WERI-Rb-1 (cell line): ENCODE measurements around the gene EHHADH.

ENCODE experiments used
- DNase-seq: peaks from one replicate; pipeline ENCODE4 v3.0.0-alpha.2; 2020
- H3K27ac ChIP-seq: fragments of 250-450 bp; sonication (Bioruptor Pico); 2 replicates; pipeline ENCODE4 v1.5.1; 2020; ENCODE audit warnings: mild to moderate bottlenecking, moderate library complexity
- H3K27me3 ChIP-seq: fragments of 250-450 bp; sonication (Bioruptor Pico); 2 replicates; pipeline ENCODE4 v1.5.1; 2021; ENCODE audit warnings: mild to moderate bottlenecking, low read depth, moderate library complexity; ENCODE audit not compliant: insufficient read depth, severe bottlenecking
- H3K36me3 ChIP-seq: fragments of 250-450 bp; sonication (Bioruptor Pico); 2 replicates; pipeline ENCODE4 v1.5.1; 2020; ENCODE audit warnings: mild to moderate bottlenecking, moderate library complexity
- H3K4me3 ChIP-seq: 2 replicates; pipeline ENCODE4 v1.5.1; 2011; ENCODE audit warnings: low read depth, mild to moderate bottlenecking, control low read depth, low read length
- H3K9me3 ChIP-seq: fragments of 250-450 bp; sonication (Bioruptor Pico); 2 replicates; pipeline ENCODE4 v1.5.1; 2021; ENCODE audit warnings: mild to moderate bottlenecking, moderate library complexity; ENCODE audit not compliant: severe bottlenecking
- CTCF ChIP-seq: IDR thresholded peaks from 2 replicates; pipeline ENCODE4 v1.5.1; 2011; ENCODE audit warnings: low read depth, mild to moderate bottlenecking, control low read depth, inconsistent platforms, low read length

EHHADH gene

GRCh38 chr3:185210621-185211142 is 43.2 kb downstream of the EHHADH start:
- Histone ChIP-seq H3K27me3 (no peaks in the 10 kb centered on the region), H3K27ac (no peak overlapping the region), H3K9me3 (no peaks in the 10 kb centered on the region), H3K4me3 (no peak overlapping the region), H3K36me3 (no peaks in the 10 kb centered on the region)
- peak; percentile 38 for DNase-seq
- no peak for TF ChIP-seq CTCF

- Histone ChIP-seq H3K9me3 (no peaks in the 10 kb centered on the region), H3K27me3 (no peaks in the 10 kb centered on the region), H3K27ac (no peak overlapping the region), H3K36me3 (no peaks in the 10 kb centered on the region), H3K4me3 (no peak overlapping the region)
- DNase-seq = no peak
- TF ChIP-seq CTCF = no peak
Measured at GRCh38 chr3:185208823-185209222, 45.0 kb downstream of the EHHADH start.

GRCh38 chr3:185207931-185208746 is 45.7 kb downstream of the EHHADH start:
- no peak overlapping the region for H3K27ac ChIP-seq
- H3K9me3 ChIP-seq = no peaks in the 10 kb centered on the region
- H3K4me3 ChIP-seq = no peak overlapping the region
- TF ChIP-seq CTCF = no peak
- no peaks in the 10 kb centered on the region for H3K36me3 ChIP-seq
- no peaks in the 10 kb centered on the region for H3K27me3 ChIP-seq
- DNase-seq = no peak

GRCh38 chr3:185207481-185207880 is 46.4 kb downstream of the EHHADH start:
- H3K27ac ChIP-seq = no peak overlapping the region
- no peaks in the 10 kb centered on the region for H3K36me3 ChIP-seq
- no peak for DNase-seq
- no peak for TF ChIP-seq CTCF
- H3K4me3 ChIP-seq = no peak overlapping the region
- no peaks in the 10 kb centered on the region for H3K9me3 ChIP-seq
- no peaks in the 10 kb centered on the region for H3K27me3 ChIP-seq

GRCh38 chr3:185205865-185206264 is 48.0 kb downstream of the EHHADH start:
- no peaks in the 10 kb centered on the region for H3K27me3 ChIP-seq
- H3K27ac ChIP-seq = no peak overlapping the region
- no peaks in the 10 kb centered on the region for H3K36me3 ChIP-seq
- no peak overlapping the region for H3K4me3 ChIP-seq
- TF ChIP-seq CTCF = no peak
- no peak for DNase-seq
- H3K9me3 ChIP-seq = no peaks in the 10 kb centered on the region
